ENCODE measurements around the gene GFOD1. TPM values are rescaled to one million over a fixed set of nuclear protein-coding genes. Genes with fewer than 3 reads are reported as not detected.

Gene GFOD1
- total and polyA plus RNA-seq, 8 donors = 5.7 to 19.6 (median 8.2) TPM

GRCh38 chr6:13377054-13377758, 110.2 kb downstream of the GFOD1 start:
- H3K9me3 ChIP-seq = no peaks in the 10 kb centered on the region
- no peaks in the 10 kb centered on the region for H3K27me3 ChIP-seq
- H3K4me3 ChIP-seq = no peak overlapping the region
- no peak for TF ChIP-seq CTCF (IDR thresholded peaks at IDR 0.05)
- ATAC-seq = no peak
- no peak overlapping the region for H3K27ac ChIP-seq
- intact Hi-C loops (cut with DNase I) = no loop called here
- no peaks in the 10 kb centered on the region for H3K36me3 ChIP-seq
- no peaks in the 10 kb centered on the region for H3K4me1 ChIP-seq
- no peak for DNase-seq

- Histone ChIP-seq H3K9me3 (no peaks in the 10 kb centered on the region), H3K4me3 (no peak overlapping the region), H3K27me3 (no peaks in the 10 kb centered on the region), H3K36me3 (no peaks in the 10 kb centered on the region), H3K27ac (no peak overlapping the region), H3K4me1 (no peaks in the 10 kb centered on the region)
- TF ChIP-seq CTCF (IDR thresholded peaks at IDR 0.05) = no peak
- DNase-seq = no peak
- intact Hi-C loops (cut with DNase I) = no loop called here
- no peak for ATAC-seq
Observed at GRCh38 chr6:13375360-13375878, 112.0 kb downstream of the GFOD1 start.

- Histone ChIP-seq H3K27ac (no peak overlapping the region), H3K36me3 (no peaks in the 10 kb centered on the region), H3K4me3 (no peak overlapping the region), H3K4me1 (no peaks in the 10 kb centered on the region), H3K9me3 (no peaks in the 10 kb centered on the region), H3K27me3 (no peaks in the 10 kb centered on the region)
- DNase-seq (no peak), ATAC-seq (no peak)
- no peak for TF ChIP-seq CTCF (IDR thresholded peaks at IDR 0.05)
- intact Hi-C loops (cut with DNase I) = no loop called here
Observed at GRCh38 chr6:13373919-13374318, 113.5 kb downstream of the GFOD1 start.

- Histone ChIP-seq H3K27ac (no peak overlapping the region), H3K9me3 (no peaks in the 10 kb centered on the region), H3K36me3 (no peaks in the 10 kb centered on the region), H3K4me3 (no peak overlapping the region), H3K4me1 (no peaks in the 10 kb centered on the region), H3K27me3 (no peaks in the 10 kb centered on the region)
- intact Hi-C loops (cut with DNase I) = no loop called here
- TF ChIP-seq CTCF (IDR thresholded peaks at IDR 0.05) = no peak
- DNase-seq (no peak), ATAC-seq (peak; percentile 21)
Observed at GRCh38 chr6:13373488-13373886, 113.9 kb downstream of the GFOD1 start.

- DNase-seq = no peak
- Histone ChIP-seq H3K4me1 (no peaks in the 10 kb centered on the region), H3K4me3 (no peak overlapping the region), H3K36me3 (no peaks in the 10 kb centered on the region), H3K27ac (no peak overlapping the region), H3K9me3 (no peaks in the 10 kb centered on the region), H3K27me3 (no peaks in the 10 kb centered on the region)
- no peak for TF ChIP-seq CTCF (IDR thresholded peaks at IDR 0.05)
- no peak for ATAC-seq
- intact Hi-C loops (cut with DNase I) = no loop called here
Observed at GRCh38 chr6:13372688-13373487, 114.5 kb downstream of the GFOD1 start.
